GM21717 (cell line): ENCODE results near the gene THAP12.

Experiments used
- ATAC-seq: cut with Tn5 transposase; IDR thresholded peaks from one replicate; pipeline ENCODE4 v1.9.1; 2021; ENCODE audit warnings: mild to moderate bottlenecking, moderate library complexity; ENCODE audit not compliant: unreplicated experiment

THAP12 gene

DNA sequence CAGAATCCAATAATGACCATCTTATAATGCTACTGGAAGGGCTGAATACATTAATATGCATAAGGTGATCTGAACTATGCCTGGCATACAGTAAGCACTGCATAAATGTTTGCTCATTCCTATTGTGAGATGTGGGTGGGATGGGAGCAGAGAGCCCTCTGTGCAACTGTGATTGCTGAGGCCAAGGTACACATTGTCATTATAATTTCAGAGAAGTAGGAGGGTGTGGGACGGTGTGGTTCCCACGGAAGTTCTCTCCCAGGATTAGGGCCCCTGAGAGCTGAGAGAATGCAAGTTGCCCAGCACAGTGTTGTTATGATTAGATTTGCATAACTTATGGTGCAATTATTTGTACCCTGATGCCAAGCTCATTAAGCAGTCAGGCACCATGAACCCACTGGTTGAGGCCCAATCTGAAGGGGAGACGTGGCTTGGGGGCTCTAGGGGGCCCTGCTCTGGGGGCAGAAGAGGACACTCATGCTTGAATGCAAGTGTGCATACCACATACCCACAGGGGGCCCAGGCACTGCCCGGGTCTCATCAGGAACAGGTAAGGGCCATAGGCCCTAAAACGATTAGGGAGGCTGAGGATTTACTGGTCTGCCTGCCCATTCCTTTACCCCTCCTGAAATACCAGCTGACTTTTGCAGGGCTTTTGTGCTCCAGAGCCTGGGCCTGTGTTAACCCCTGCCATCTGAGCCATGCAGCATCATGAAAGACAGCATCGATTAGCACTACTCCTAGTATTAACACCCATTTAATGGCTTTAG is 72.8 kb downstream of the THAP12 start:
- no peak for ATAC-seq

DNA sequence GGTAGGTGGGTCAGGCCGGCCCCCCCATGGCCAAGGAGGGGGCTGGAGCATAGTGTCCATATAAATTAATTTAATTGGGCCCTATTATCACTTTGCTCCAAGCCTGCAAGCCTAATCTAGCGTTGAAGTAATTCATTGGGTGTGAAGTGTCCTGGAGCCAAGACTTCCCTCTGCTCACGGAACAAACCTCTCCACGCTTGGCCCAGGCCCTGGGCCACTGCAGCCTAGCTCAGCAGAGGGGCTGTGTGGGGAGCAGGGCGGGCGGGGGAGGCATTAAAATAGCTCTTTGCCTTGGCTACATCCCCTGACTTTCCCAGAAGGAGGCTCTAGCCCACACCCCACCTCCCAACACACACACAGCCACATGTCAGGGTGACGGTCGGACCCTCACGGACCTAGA is 73.5 kb downstream of the THAP12 start:
- ATAC-seq: no peak

DNA sequence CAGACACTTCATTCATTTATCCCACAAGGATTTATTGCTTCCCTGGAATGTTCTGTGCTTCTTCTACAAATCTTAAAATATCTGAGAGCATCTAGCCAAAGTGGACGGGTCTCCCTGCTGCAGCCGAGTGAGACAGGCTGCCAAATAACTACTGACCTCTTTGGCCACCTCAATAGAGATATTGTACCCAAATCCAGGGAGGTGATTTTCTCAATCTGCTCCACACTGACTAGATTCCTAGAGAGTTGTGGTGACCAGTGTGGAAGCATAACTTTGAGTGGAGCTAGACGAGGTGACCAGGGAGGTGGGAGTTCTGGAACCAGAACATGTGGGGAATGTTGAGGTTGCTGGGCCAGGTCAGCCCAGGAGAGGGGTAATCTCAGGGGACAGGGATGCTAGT is 77.5 kb downstream of the THAP12 start:
- no peak for ATAC-seq

DNA sequence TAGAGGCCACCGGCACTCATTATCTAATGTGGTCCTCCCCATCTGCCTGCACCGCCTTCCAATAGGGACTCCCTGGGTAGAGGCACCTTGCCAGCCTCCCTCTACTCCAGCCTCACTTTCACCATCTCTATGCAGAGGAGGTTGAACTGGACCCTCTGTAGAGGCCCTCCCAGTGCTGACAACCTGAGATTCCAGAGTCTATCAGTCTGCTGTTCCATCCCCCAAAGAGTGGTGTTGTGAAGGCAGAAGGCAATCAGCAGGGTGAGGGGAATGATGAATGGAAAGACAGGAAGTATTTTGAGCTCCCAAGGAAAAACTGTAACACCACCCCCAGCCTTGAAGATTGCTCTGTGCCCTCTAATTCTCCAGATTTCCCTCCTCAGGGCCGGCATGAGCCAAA is 77.9 kb downstream of the THAP12 start:
- ATAC-seq: no peak
